ENCODE data around the gene CD36.

- TF ChIP-seq GATA2 (IDR thresholded peaks at IDR 0.05; ENCODE audit: low read depth, low read length) = no peak
- TF ChIP-seq GATA3 (IDR thresholded peaks at IDR 0.05; ENCODE audit: low read depth, low read length) = no peak
Observed at GRCh38 chr7:80678707-80679106, 40.3 kb downstream of the CD36 start.
